T-helper 17 cell (primary cell): Measurements from ENCODE around the gene COA8. TPM values are rescaled to one million over a fixed set of nuclear protein-coding genes. Genes with fewer than 3 reads are reported as not detected.

Experiments
- ATAC-seq: fragments of 150-1000 bp; cut with Tn5 transposase; 2 replicates; pipeline ENCODE4 v1.10.0; 2021; ENCODE audit warnings: mild to moderate bottlenecking, moderate library complexity
- DNase-seq, 3 donors: peaks; one replicate each; pipeline versions ENCODE4 v3.0.0 to v3.0.0-alpha.2; 2020 to 2021
- H3K9me3 ChIP-seq: one replicate; pipeline ENCODE4 v1.7.0; 2013; ENCODE audit warnings: low read length, mild to moderate bottlenecking; ENCODE audit not compliant: control insufficient read depth, poor library complexity, severe bottlenecking
- H3K27ac Mint-ChIP-seq: one replicate; pipeline ENCODE4 v1.8.0; 2022; ENCODE audit warnings: mild to moderate bottlenecking, moderate library complexity, mixed read lengths
- H3K27me3 Mint-ChIP-seq: one replicate; pipeline ENCODE4 v1.8.0; 2022; ENCODE audit warnings: mixed read lengths
- H3K36me3 Mint-ChIP-seq: one replicate; pipeline ENCODE4 v1.8.0; 2022; ENCODE audit warnings: low read depth, mixed read lengths
- H3K4me1 Mint-ChIP-seq: one replicate; pipeline ENCODE4 v1.8.0; 2022; ENCODE audit warnings: mild to moderate bottlenecking, mixed read lengths
- H3K4me3 Mint-ChIP-seq: one replicate; pipeline ENCODE4 v1.8.0; 2022; ENCODE audit warnings: mild to moderate bottlenecking, moderate library complexity, mixed read lengths
- total RNA-seq, 4 donors: library from RNA in 2 of 4; stranded (reverse) in 2 of 4; gene quantifications; one replicate each; pipeline ENCODE4 v1.2.3 and lab custom pipeline; 2022 to 2026

COA8 gene
- total RNA-seq, 2 donors from 2014 or later: 18.3 to 19.4 TPM

DNA sequence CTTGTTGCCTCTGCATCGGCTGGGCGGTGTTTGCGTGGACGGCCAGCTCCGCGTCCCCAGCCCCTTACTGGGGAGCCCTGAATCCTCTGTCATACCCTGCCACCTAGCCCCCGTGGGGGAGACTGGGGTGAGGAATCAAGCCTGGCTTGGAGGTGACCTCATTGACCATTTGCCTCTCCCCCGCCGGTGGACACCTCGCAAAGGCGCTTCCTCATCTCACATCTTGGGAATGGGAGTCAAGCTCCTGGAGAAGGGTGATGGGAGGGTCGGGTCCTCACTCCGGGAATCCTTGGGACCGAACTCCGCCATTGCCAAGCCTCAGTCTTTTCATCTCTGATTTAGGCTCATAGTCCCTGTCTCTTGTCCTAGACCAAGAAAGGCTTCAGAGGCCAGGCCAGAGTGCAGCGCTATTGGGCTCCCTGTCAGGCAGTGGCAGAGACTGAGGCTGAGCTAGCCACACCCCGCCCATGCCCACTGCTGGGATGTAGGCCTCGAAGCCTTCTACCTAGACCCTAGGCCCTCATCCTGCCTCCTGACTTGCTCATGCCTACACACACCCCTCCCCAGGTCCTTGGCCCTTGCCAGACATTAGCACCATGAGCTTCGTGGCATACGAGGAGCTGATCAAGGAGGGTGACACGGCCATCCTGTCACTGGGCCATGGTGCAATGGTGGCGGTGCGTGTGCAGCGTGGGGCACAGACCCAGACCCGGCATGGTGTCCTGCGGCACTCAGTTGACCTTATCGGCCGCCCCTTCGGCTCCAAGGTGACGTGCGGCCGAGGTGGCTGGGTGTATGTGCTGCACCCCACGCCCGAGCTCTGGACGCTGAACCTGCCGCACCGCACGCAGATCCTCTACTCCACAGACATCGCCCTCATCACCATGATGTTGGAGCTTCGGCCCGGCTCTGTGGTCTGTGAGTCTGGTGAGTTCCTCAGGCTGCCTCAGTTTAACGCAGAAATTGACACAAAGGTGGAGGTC lies 33.1 kb upstream of the COA8 start:
- Mint-ChIP-seq H3K27me3 (no peaks in the 10 kb centered on the region), H3K4me1 (peaks cover 35% of the 10 kb centered on the region), H3K27ac (peak overlapping the region; percentile 88), H3K4me3 (peak overlapping the region; percentile 95), H3K36me3 (no peaks in the 10 kb centered on the region)
- H3K9me3 ChIP-seq: no peaks in the 10 kb centered on the region
- DNase-seq: no peak
- ATAC-seq: no peak

DNA sequence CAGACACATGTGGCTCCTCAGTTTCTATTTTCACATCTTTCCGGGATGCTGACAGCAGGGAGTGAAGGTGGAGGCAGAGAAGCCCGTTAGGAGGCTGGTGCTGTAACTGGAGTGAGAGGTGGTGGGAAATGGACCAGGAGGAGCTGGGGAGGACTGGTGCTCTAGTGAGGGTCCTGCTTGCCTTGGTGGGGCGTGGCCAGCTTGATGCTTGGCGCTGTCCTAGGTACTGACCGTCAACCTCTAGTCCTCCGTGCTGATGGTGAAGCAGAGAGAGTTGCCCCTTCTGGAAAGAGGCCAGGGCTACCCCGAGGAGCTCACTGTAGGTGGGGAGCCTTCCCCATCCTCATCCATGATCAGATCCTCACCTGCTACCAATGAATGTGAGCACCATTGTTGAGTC lies 32.4 kb upstream of the COA8 start:
- no peak for ATAC-seq

DNA sequence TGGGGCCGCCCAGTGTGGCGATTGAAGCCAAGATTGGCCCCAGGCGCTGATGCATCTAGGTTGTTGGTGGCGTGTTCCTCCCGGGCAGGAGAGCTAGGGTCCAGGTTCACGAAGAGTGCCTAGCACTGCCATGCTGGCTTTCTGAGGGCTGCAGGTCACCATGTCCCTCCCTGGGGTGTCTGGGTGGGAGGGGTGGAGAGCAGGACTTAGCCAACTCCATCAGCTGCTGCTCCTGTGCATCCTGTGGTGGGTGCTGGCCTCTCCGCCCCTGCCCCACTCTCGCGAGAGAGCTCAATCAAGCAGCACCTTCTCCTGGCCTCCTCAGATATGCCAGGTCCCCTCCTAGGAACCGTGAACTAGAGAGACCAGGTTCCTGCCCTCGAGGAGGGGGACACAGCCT lies 31.9 kb upstream of the COA8 start:
- DNase-seq (no peak), ATAC-seq (no peak)
- Mint-ChIP-seq H3K27me3 (no peaks in the 10 kb centered on the region), H3K4me1 (peaks cover 34% of the 10 kb centered on the region), H3K27ac (peak overlapping the region; percentile 88), H3K36me3 (no peaks in the 10 kb centered on the region), H3K4me3 (peak overlapping the region; percentile 28)
- H3K9me3 ChIP-seq: no peaks in the 10 kb centered on the region

More for the DNA sequence above, 32.4 kb upstream of the COA8 start:
- Mint-ChIP-seq H3K27ac (peak overlapping the region; percentile 88), H3K27me3 (no peaks in the 10 kb centered on the region), H3K36me3 (no peaks in the 10 kb centered on the region), H3K4me1 (peaks cover 35% of the 10 kb centered on the region), H3K4me3 (peak overlapping the region; percentile 95)
- H3K9me3 ChIP-seq: no peaks in the 10 kb centered on the region
- DNase-seq: no peak

DNA sequence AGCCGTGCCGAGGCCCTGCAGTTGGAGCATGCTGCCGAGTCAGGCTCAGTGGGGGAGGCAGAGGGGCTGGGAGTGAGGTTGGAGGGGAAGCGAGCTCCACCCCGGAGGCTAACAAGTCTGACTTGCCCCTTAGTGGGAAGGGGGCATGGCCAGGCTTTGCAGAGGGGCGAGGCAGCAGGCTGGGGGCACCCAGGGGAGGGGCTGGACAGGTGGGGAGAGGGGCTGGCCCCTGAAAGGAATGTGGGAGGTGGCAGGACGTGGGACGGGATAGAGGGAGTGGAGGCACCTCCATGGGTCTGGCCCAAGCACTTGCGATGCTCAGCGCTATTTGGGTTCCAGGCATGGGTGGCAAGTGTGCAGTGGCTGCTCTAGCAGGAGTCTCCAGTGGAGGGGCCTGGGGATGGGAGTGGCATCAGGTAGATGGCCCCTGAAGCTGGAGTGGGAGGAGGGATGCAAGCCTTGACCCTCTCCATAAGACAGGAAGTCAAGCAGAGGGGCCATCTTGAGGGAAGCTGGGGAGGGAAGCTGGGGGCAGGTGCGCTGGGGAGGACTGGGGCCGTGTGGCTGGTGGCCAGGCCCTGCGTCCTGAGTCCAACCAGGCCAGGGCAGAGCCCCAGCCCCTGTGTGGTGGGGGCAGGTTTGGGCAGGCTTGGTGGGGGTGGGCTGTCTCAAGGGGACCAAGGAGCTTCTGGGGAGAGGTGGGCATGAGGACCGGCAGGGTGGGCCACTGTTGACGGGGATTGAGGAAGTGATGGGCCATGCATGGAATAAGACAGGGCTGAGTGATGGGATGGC lies 31.1 kb upstream of the COA8 start:
- peak overlapping the region; percentile 71 for H3K27ac Mint-ChIP-seq
- H3K4me3 Mint-ChIP-seq: peak overlapping the region; percentile 58
- ATAC-seq (no peak), DNase-seq (no peak)
- H3K4me1 Mint-ChIP-seq: peaks cover 32% of the 10 kb centered on the region
- no peaks in the 10 kb centered on the region for H3K9me3 ChIP-seq
- no peaks in the 10 kb centered on the region for H3K36me3 Mint-ChIP-seq
- H3K27me3 Mint-ChIP-seq: no peaks in the 10 kb centered on the region

DNA sequence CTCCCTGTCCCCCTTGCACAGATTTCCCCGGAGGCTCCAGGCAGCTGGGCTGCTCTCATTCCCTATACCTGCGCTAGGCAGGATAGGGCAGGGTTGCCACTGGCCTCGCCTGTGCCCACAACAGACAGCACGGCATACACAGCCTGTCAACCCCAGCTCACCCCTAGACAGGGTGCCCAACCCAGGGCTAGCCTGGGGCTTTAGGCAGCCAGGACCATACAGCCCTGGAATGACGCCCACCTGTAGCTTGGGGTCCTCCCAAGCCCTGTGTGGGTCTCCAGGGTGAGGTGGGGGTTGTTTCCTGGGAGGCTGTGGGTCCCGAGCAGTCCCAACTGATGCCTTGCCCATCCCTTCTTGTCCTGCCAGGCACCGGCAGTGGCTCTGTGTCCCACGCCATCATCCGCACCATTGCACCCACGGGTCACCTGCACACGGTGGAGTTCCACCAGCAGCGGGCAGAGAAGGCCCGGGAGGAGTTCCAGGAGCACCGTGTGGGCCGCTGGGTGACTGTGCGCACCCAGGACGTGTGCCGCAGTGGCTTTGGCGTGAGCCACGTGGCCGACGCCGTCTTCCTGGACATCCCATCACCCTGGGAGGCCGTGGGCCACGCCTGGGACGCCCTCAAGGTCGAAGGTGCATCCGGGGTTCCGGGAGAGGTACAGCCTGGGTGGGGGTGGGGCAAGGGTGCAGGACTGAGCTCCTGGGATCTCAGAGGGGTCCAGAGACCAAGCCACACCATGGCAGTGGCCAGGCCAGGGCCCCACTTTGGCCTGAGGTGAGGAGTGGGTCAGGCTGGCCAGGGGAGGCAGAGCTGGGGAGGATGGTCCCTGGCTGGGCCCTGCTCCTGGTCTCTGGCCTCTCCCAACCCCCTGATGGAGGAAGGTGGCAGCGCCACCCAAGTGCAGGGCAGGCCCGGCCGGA lies 30.3 kb upstream of the COA8 start:
- peaks cover 27% of the 10 kb centered on the region for H3K4me1 Mint-ChIP-seq
- no peak for DNase-seq
- H3K27me3 Mint-ChIP-seq: no peaks in the 10 kb centered on the region
- no peak for ATAC-seq
- H3K27ac Mint-ChIP-seq: no peak overlapping the region
- H3K9me3 ChIP-seq: no peaks in the 10 kb centered on the region
- H3K36me3 Mint-ChIP-seq: no peaks in the 10 kb centered on the region
- H3K4me3 Mint-ChIP-seq: peak overlapping the region; percentile 58

DNA sequence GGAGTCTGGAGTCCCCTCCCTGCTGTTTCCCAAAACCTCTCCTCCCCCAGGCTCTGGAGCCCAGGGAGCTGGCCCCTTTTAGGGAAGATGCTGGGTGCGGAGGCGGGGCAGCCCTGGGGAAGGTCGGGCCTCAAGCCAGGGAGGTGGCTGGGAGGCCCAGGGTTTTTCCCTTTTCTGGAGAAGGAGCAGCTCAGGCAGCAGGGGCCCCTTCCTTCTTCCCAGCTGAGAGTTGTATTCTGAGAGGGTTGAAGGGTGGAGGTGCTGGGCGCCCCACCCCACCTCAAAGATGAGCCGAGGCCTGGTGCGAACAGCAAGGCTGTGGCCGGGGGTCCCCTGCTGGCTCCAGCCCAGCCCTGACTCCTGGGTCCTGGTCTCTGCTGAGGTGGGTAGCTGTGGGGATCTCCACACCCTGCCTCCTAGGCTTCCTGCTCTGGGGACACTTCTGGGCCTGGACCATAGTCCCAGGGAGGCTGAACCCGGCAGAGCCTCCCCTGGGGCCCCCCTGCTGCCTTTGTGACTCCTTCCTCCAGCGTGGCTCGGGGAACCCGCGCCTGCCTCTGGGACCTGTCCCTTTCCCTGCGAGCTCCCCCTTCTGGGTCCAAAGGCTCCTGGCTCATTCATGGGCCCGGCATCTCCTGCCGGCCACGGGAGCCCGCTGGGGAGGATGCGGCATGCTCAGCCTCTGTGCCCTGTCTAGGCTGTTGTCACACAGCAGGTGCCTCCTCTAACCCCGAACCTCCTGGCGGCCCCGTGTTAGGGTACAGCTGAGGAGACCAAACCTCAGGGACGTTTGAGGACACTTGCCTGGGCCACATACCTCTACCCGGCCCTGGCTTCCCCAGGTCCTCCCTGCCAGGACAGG lies 29.4 kb upstream of the COA8 start:
- no peak overlapping the region for H3K4me3 Mint-ChIP-seq
- no peak overlapping the region for H3K27ac Mint-ChIP-seq
- H3K4me1 Mint-ChIP-seq: peaks cover 23% of the 10 kb centered on the region
- ATAC-seq (no peak), DNase-seq (no peak)
- no peaks in the 10 kb centered on the region for H3K9me3 ChIP-seq
- H3K27me3 Mint-ChIP-seq: no peaks in the 10 kb centered on the region
- no peaks in the 10 kb centered on the region for H3K36me3 Mint-ChIP-seq

DNA sequence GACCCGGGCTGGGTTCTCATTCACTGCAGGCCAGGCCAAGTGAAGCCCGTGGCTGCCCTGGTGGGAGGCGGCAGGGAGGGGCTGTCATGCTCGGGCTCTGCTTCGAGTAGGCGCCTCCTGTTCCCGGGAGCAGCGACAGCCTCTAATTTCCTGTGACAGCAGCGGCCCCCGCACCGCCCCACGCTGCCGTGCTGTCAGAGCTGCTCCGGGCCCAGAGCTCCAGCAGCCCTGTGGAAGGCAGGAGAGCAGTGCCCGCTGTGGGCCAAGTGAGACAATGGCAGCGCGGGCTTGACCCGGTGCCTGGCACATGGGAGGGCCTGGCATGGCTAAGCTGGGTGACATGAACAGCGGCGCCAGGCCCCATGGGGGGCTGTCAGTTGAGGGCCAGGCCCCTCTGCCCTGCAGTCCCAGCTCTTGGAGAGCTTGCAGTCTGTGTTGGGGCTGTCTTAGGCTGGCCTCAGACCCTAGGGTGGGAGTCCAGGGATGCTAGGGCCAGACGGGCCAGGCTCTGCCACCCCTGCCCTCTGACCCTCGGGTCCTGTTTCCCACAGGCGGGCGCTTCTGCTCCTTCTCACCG lies 28.7 kb upstream of the COA8 start:
- Mint-ChIP-seq H3K27ac (no peak overlapping the region), H3K36me3 (no peaks in the 10 kb centered on the region), H3K27me3 (no peaks in the 10 kb centered on the region), H3K4me3 (no peak overlapping the region), H3K4me1 (peaks cover 20% of the 10 kb centered on the region)
- ATAC-seq (no peak), DNase-seq (no peak)
- no peaks in the 10 kb centered on the region for H3K9me3 ChIP-seq

DNA sequence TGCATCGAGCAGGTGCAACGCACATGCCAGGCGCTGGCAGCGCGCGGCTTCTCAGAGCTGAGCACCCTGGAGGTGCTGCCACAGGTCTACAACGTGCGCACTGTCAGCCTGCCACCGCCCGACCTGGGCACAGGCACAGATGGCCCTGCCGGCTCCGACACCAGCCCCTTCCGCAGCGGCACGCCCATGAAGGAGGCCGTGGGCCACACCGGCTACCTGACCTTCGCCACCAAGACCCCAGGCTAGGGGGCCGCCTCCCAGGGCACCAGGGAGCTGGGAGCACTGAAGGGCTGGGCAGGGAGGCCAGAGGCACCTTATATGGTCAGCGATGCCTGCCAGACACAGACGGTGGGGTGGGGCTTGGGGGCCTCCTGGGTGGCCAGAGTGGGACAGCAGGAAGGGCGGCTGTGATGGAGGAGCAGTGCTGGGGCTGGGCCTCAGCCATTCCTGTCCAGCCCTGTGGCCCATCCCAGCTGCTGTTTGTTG lies 28.1 kb upstream of the COA8 start:
- no peaks in the 10 kb centered on the region for H3K27me3 Mint-ChIP-seq
- no peak overlapping the region for H3K4me3 Mint-ChIP-seq
- no peaks in the 10 kb centered on the region for H3K9me3 ChIP-seq
- DNase-seq: no peak
- H3K4me1 Mint-ChIP-seq: peaks cover 20% of the 10 kb centered on the region
- H3K36me3 Mint-ChIP-seq: no peaks in the 10 kb centered on the region
- ATAC-seq: no peak
- no peak overlapping the region for H3K27ac Mint-ChIP-seq

DNA sequence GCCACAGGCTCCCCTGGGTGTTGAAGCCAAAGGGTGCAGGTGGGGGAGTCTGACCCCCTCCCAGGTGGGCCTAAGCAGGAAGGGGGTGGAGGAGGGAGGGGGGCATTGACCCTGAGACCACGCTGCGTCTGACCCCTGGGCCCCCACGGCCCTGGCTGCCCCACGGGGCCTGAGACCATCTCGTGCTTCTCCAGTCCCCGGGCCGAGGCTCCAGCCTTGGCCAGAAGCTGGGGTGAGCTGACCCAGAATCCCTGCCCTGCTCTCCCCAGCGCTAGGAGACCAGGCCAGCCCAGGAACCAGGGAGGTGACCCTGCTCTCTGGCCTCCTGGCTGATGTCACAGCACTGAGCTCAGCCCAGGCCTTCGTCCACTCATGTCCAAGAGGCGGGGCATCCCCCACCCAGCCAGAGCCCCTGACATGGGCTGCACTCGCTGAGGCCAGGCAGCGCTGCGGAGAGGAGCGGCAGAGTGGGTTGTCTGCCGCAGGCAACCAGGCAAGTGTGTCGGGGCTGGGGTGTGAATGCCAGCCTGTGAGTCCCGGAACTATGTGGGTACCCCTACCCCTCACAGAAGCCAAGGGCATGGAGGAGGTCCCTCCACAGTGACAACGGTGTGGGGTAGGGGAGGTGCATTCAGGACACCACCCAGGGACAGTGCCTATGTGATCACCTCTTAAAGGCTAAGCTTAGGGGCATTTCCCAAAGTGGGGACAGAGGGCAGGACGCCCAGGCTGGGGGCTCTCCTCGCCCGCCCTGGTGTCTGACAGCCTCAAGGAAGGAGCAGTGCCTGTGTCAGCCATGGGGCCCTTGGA lies 27.5 kb upstream of the COA8 start:
- Mint-ChIP-seq H3K4me3 (no peak overlapping the region), H3K27ac (no peak overlapping the region), H3K36me3 (no peaks in the 10 kb centered on the region), H3K27me3 (no peaks in the 10 kb centered on the region), H3K4me1 (peaks cover 14% of the 10 kb centered on the region)
- no peak for DNase-seq
- H3K9me3 ChIP-seq: no peaks in the 10 kb centered on the region
- ATAC-seq: no peak

DNA sequence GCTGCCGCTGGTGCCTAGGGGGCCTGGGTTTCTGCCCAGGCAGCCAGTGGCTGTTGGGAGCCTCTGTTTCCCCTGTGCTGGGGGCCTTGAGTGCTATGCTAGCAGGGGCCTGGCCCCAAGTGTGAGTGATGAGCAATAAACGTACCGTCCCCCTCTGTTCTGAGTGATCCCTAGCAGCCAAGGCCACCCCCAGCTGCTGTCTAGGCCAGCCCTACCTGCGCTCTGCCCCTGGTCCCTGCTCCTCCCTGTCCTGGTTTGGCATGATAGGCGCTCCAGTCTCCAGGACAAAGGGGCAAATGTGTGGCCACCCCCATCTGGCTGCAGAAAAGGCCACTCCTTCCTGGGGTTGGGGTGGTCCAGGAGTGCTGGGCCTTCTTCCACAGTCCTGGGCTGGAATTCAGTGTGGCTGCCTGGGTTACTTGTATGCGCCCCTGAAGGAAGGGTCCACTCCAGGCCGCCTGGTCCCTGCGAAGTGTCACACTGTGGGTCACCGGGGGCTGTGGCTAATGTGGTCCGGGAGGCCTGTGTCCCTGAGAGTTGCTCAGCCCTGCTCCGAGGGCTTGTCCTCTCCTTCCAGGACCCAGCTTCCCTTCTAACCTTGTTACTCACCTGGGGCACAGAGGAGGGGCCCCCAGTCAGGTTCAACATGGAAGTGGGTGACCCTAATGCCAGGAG lies 26.7 kb upstream of the COA8 start:
- DNase-seq (no peak), ATAC-seq (no peak)
- H3K36me3 Mint-ChIP-seq: no peaks in the 10 kb centered on the region
- peaks cover 9% of the 10 kb centered on the region for H3K4me1 Mint-ChIP-seq
- no peak overlapping the region for H3K27ac Mint-ChIP-seq
- H3K9me3 ChIP-seq: no peaks in the 10 kb centered on the region
- H3K27me3 Mint-ChIP-seq: no peaks in the 10 kb centered on the region
- peak overlapping the region; percentile 7 for H3K4me3 Mint-ChIP-seq

DNA sequence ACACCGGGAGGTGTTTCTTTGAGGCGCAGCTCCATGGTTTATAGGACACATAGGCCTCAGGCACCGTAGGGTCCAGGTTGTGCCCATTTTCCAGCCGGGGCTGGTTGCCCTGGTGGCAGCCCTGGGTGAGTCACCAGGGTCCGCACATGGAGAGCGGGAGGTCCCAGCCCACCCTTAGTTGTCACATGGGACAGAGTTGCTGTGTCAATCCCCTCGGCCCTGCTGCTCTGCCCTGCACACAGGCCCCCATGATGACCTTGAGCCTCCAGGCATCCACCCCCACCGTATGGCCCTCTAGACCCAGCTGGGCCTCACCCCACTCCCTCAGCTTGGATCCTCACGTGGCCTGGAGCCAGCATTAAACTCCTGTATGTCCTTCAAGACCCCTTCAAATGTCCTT lies 26.1 kb upstream of the COA8 start:
- ATAC-seq (no peak), DNase-seq (no peak)
- Mint-ChIP-seq H3K36me3 (no peaks in the 10 kb centered on the region), H3K27ac (no peak overlapping the region), H3K4me3 (no peak overlapping the region), H3K27me3 (no peaks in the 10 kb centered on the region), H3K4me1 (peaks cover 4% of the 10 kb centered on the region)
- H3K9me3 ChIP-seq: no peaks in the 10 kb centered on the region
